Panc1 (cell line): Measurements from ENCODE around the gene IPO11. TPM values are rescaled to one million over a fixed set of nuclear protein-coding genes. Genes with fewer than 3 reads are reported as not detected.

Experiments
- ATAC-seq: fragments of 200-7000 bp; cut with Tn5 transposase; 2 replicates; pipeline ENCODE4 v1.9.1; 2020; ENCODE audit warnings: mild to moderate bottlenecking, moderate library complexity
- BruUV-seq: library from RNA; stranded (reverse); fragments of 400-500 nt; replicated peaks from 2 replicates; lab custom pipeline; 2021; lab: Mats Ljungman, UMichigan
- CTCF ChIA-PET: fragments of 300-600 bp; sonication (Branson Sonifier 250); formaldehyde crosslinking; loops from one replicate; lab custom pipeline; 2022; ENCODE audit warnings: antibody characterized with exemption; lab: Charles Lee
- POLR2A ChIA-PET: fragments of 300-600 bp; sonication (Branson Sonifier 250); formaldehyde crosslinking; loops from one replicate; lab custom pipeline; 2022; ENCODE audit warnings: antibody characterized with exemption; lab: Charles Lee
- DNase-seq: peaks from one replicate; pipeline ENCODE4 v3.0.0-alpha.2; 2010; ENCODE audit warnings: low read depth, low spot score
- H3K27ac ChIP-seq: 2 replicates; pipeline ENCODE4 v1.5.1; 2011; ENCODE audit warnings: mild to moderate bottlenecking, low read length, inconsistent platforms
- H3K27me3 ChIP-seq: fragments of 200-500 bp; sonication (Bioruptor generic); 2 replicates; pipeline ENCODE4 v1.6.0; 2014; ENCODE audit warnings: low read length, inconsistent platforms; ENCODE audit not compliant: control insufficient read depth, insufficient read depth
- H3K36me3 ChIP-seq: fragments of 200-500 bp; sonication (Bioruptor generic); 2 replicates; pipeline ENCODE4 v1.5.1; 2014; ENCODE audit warnings: inconsistent platforms, mild to moderate bottlenecking, low read length, moderate library complexity; ENCODE audit not compliant: control insufficient read depth, insufficient read depth
- H3K4me1 ChIP-seq: 2 replicates; pipeline ENCODE4 v1.5.1; 2011; ENCODE audit warnings: inconsistent platforms, mild to moderate bottlenecking, low read length, moderate library complexity; ENCODE audit not compliant: control insufficient read depth, insufficient read depth
- H3K4me3 ChIP-seq, 2 experiments: 2 replicates each; pipeline ENCODE4 v1.5.1; 2011 to 2012; ENCODE audit warnings: low read depth in 2 of 2, low read length in 2 of 2, mild to moderate bottlenecking in 2 of 2, inconsistent platforms in 1 of 2, moderate library complexity in 1 of 2
- H3K9me3 ChIP-seq: fragments of 200-500 bp; sonication (Bioruptor generic); 2 replicates; pipeline ENCODE4 v1.5.1; 2014; ENCODE audit warnings: low read depth, mild to moderate bottlenecking, inconsistent platforms, low read length, moderate library complexity; ENCODE audit not compliant: control insufficient read depth, insufficient read depth
- CTCF ChIP-seq: fragments of 450-650 bp; IDR thresholded peaks from 2 replicates; pipeline ENCODE4 v1.5.1; 2017; ENCODE audit warnings: mild to moderate bottlenecking
- POLR2AphosphoS5 ChIP-seq: IDR thresholded peaks from 2 replicates; pipeline ENCODE4 v1.6.1; 2012; ENCODE audit warnings: mild to moderate bottlenecking, low read depth, low read length, moderate library complexity
- REST ChIP-seq, 2 experiments: IDR thresholded peaks; 2 replicates each; pipeline ENCODE4 v1.6.1; 2011 to 2012; ENCODE audit warnings: low read depth in 2 of 2, control low read depth in 1 of 2, low read length in 1 of 2, mild to moderate bottlenecking in 1 of 2, moderate library complexity in 1 of 2; ENCODE audit not compliant: insufficient read depth in 1 of 2
- SIN3A ChIP-seq: IDR thresholded peaks from 2 replicates; pipeline ENCODE4 v1.6.1; 2012; ENCODE audit warnings: low read depth, mild to moderate bottlenecking, low read length, moderate library complexity, borderline replicate concordance; ENCODE audit not compliant: insufficient read depth
- TCF7L2 ChIP-seq: IDR thresholded peaks from 2 replicates; pipeline ENCODE4 v1.6.1; 2011; ENCODE audit warnings: mild to moderate bottlenecking, low read depth, low read length, inconsistent platforms
- in situ Hi-C: cut with HindIII; loops from 2 replicates; pipeline ENCODE4 v1.10.0; 2016; ENCODE audit warnings: low sequenced_read_pairs, low pct_unique_long_range_greater_than_20kb
- intact Hi-C: fragments of 100-400 bp; cut with micrococcal nuclease; formaldehyde crosslinking; loops from one replicate; pipeline ENCODE4 v1.10.0; 2022; ENCODE audit not compliant: unreplicated experiment
- total RNA-seq: library from RNA; stranded (reverse); gene quantifications from one replicate; pipeline ENCODE4 v1.2.1, GENCODE V29; 2021; ENCODE audit not compliant: unreplicated experiment

The IPO11 gene
- total RNA-seq, 1 experiment from 2014 or later = 39.8 TPM

GRCh38 chr5:62596096-62596495 is 183.5 kb downstream of the IPO11 start:
- Histone ChIP-seq H3K9me3 (no peaks in the 10 kb centered on the region), H3K4me3 (no peak overlapping the region), H3K27ac (no peak overlapping the region), H3K4me1 (no peaks in the 10 kb centered on the region), H3K27me3 (no peaks in the 10 kb centered on the region), H3K36me3 (no peaks in the 10 kb centered on the region)
- BruUV-seq = no TSS peak
- in situ Hi-C loops (no loop called here), intact Hi-C loops (no loop called here)
- ChIA-PET POLR2A (no interaction called here), CTCF (no interaction called here)
- ATAC-seq (no peak), DNase-seq (no peak)
- TF ChIP-seq REST (IDR thresholded peaks at IDR 0.05; ENCODE audit: insufficient read depth in 1 of 2, low read depth in 2 of 2, low read length in 1 of 2) (no peak), CTCF (no peak), POLR2AphosphoS5 (no peak), SIN3A (no peak)

DNA sequence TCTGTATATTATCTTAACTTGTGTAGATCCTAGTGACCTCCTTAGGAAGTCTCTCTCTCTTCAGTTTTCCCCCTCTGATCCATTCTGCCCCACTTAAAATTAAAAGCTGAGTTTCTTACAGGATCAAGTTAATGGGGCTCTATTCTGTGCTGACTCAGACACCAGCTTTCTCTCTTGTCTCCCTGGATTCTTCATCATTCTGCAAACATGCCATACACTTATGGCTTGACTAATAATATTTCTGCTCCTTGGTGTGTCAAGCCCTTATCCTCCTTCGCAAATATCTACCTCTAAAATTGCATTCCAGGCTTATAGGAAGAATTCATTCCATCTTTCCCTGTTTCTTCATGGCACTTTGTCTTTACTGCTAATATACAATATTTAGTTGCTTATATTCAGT is 184.1 kb downstream of the IPO11 start:
- no peak for TF ChIP-seq POLR2AphosphoS5
- TF ChIP-seq TCF7L2 = no peak
- TF ChIP-seq CTCF = no peak
- TF ChIP-seq REST (IDR thresholded peaks at IDR 0.05; ENCODE audit: insufficient read depth in 1 of 2, low read depth in 2 of 2, low read length in 1 of 2) = no peak
- TF ChIP-seq SIN3A = no peak
- Histone ChIP-seq H3K4me1 (no peaks in the 10 kb centered on the region), H3K27ac (no peak overlapping the region), H3K9me3 (no peaks in the 10 kb centered on the region), H3K27me3 (no peaks in the 10 kb centered on the region), H3K4me3 (no peak overlapping the region), H3K36me3 (no peaks in the 10 kb centered on the region; the same call in 1 of the 2 replicates)
- CTCF ChIA-PET = no interaction called here
- BruUV-seq = no TSS peak
- in situ Hi-C loops = no loop called here
- POLR2A ChIA-PET = no interaction called here
- DNase-seq = no peak
- ATAC-seq = no peak
- intact Hi-C loops = no loop called here
